Transverse colon (tissue), 4 donors: ENCODE data around the gene RBBP8NL. TPM values are rescaled to one million over a fixed set of nuclear protein-coding genes. Genes with fewer than 3 reads are reported as not detected.
A peak's percentile ranks its signal among the peaks of the same experiment; 100 is the strongest.

ENCODE experiments used
- DNase-seq: peaks from one replicate; pipeline ENCODE4 v3.0.0-alpha.2; 2019
- H3K27ac ChIP-seq, 4 donors: fragments of 200-600 bp; sonication (generic); 2 replicates each; pipeline ENCODE4 v1.5.1; 2016 to 2018; ENCODE audit warnings: inconsistent platforms in 4 of 4
- H3K27me3 ChIP-seq: fragments of 200-600 bp; sonication (generic); 2 replicates; pipeline ENCODE4 v1.5.1; 2017; ENCODE audit warnings: inconsistent platforms
- H3K36me3 ChIP-seq, 4 donors: fragments of 200-600 bp; sonication (generic); 2 replicates each; pipeline ENCODE4 v1.5.1; 2017 to 2019; ENCODE audit warnings: inconsistent platforms in 4 of 4
- H3K4me1 ChIP-seq, 4 donors: fragments of 200-600 bp; sonication (generic); 2 replicates each; pipeline ENCODE4 v1.5.1; 2017 to 2020; ENCODE audit warnings: inconsistent platforms in 4 of 4
- H3K4me3 ChIP-seq, 4 donors: fragments of 200-600 bp; sonication (generic); 1 replicate in 1 of 4; 2 replicates in 3 of 4; pipeline versions ENCODE4 v1.5.1 to v1.6.1; 2017 to 2019; ENCODE audit warnings: inconsistent platforms in 4 of 4
- H3K9me3 ChIP-seq, 2 donors: fragments of 200-600 bp; sonication (generic); 2 replicates each; pipeline ENCODE4 v1.5.1; 2017 to 2019; ENCODE audit warnings: inconsistent platforms in 2 of 2
- EP300 ChIP-seq: sonication (generic); formaldehyde crosslinking; IDR thresholded peaks from one replicate; pipeline ENCODE4 v1.6.1; 2017; ENCODE audit warnings: antibody characterized with exemption, low read depth
- POLR2A ChIP-seq: fragments of 450-650 bp; IDR thresholded peaks from one replicate; pipeline ENCODE4 v1.6.1; 2016; ENCODE audit warnings: antibody characterized with exemption, mild to moderate bottlenecking, moderate library complexity
- POLR2AphosphoS5 ChIP-seq, 3 donors: sonication (generic); formaldehyde crosslinking; IDR thresholded peaks; one replicate each; pipeline ENCODE4 v1.6.1; 2016; ENCODE audit warnings: antibody characterized with exemption in 3 of 3
- WGBS, 2 donors: methylation state at CpG; one replicate each; pipeline ENCODE4 v1.1.5; 2018; ENCODE audit warnings: low coverage in 1 of 2; 5-methylcytosine and 5-hydroxymethylcytosine counted together
- in situ Hi-C, 4 donors: fragments of 200-750 bp; cut with MboI; loops; one replicate each; pipeline versions ENCODE4 v1.15.0 to v1.15.1; 2017; ENCODE audit warnings: low sequenced_read_pairs in 3 of 4, low pct_ligation_motif_present in 1 of 4, low pct_unique_long_range_greater_than_20kb in 1 of 4
- intact Hi-C: fragments of 100-400 bp; cut with DNase I; formaldehyde crosslinking; loops from one replicate; pipeline ENCODE4 v1.15.1; 2023; ENCODE audit warnings: low total_unique reads
- total RNA-seq, 4 donors: library from RNA; depleted of rRNA; stranded (reverse); fragments of >200 nt; gene quantifications; one replicate each; pipeline ENCODE4 v1.1.0, GENCODE V29; 2016
- TF ChIP-seq, protein P1 (sequence below), 5 experiments: fragments of 200-600 bp in 3 of 5; fragments of 450-650 bp in 2 of 5; sonication (generic) in 3 of 5; IDR thresholded peaks; 1 replicate in 2 of 5; 2 replicates in 3 of 5; pipeline ENCODE4 v1.5.1; 2016 to 2017; ENCODE audit warnings: antibody characterized with exemption in 5 of 5, inconsistent platforms in 3 of 5, mild to moderate bottlenecking in 2 of 5, moderate library complexity in 1 of 5

The RBBP8NL gene
- total RNA-seq, 4 donors from 2014 or later: 0.75 to 9.4 (median 4.3) TPM

DNA sequence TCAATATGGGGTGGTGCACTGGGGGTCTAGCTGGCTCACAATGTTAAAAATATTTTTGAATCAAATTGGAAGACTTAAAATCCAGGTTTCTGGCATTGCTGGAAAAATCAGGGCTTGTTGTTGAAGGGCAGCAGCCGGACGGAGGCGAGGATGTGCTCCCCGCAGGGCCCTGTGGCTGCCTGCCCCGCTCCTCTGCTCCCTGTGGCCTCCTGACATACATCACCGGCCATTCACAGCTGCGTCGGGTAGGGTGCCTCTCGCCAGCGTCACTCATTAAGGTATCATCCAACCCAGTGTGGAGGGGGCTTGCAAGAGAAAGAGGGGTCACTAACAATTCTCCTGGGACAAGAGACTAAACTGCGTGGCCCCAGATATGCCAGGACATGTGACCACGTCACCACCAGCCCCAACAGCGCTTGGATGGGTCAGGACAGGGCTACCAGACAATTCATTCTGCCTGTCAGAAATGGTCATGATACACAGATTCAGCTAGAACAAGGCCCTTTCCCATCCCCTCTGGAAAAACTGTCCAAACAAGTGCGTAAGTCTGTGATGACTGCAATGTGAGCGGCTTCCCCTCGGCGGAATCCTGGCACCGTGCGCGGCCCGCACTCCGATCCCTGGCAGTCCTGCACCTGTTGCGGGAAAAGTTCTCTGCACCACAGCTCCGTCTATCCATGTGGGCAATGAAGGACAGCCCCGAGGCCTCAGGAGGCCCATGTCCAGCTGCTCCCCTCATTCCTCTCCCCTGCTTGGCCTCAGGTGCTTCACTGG, 36.5 kb upstream of the RBBP8NL start:
- H3K4me1 ChIP-seq: no peaks in the 10 kb centered on the region
- TF ChIP-seq, protein P1, sequence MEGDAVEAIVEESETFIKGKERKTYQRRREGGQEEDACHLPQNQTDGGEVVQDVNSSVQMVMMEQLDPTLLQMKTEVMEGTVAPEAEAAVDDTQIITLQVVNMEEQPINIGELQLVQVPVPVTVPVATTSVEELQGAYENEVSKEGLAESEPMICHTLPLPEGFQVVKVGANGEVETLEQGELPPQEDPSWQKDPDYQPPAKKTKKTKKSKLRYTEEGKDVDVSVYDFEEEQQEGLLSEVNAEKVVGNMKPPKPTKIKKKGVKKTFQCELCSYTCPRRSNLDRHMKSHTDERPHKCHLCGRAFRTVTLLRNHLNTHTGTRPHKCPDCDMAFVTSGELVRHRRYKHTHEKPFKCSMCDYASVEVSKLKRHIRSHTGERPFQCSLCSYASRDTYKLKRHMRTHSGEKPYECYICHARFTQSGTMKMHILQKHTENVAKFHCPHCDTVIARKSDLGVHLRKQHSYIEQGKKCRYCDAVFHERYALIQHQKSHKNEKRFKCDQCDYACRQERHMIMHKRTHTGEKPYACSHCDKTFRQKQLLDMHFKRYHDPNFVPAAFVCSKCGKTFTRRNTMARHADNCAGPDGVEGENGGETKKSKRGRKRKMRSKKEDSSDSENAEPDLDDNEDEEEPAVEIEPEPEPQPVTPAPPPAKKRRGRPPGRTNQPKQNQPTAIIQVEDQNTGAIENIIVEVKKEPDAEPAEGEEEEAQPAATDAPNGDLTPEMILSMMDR (IDR thresholded peaks at IDR 0.05): no peak
- TF ChIP-seq POLR2A: no peak
- H3K27me3 ChIP-seq: peaks cover 18% of the 10 kb centered on the region
- H3K27ac ChIP-seq: no peak overlapping the region
- no peak overlapping the region for H3K4me3 ChIP-seq
- H3K9me3 ChIP-seq: no peaks in the 10 kb centered on the region
- WGBS, 2 donors: 90% methylated on average over 25 of the region's 25 CpGs; no CpG with 5 or more reads in 1 of the 2 donors
- no peaks in the 10 kb centered on the region for H3K36me3 ChIP-seq
- intact Hi-C loops (no loop called here), in situ Hi-C loops (no loop called here)
- no peak for DNase-seq

DNA sequence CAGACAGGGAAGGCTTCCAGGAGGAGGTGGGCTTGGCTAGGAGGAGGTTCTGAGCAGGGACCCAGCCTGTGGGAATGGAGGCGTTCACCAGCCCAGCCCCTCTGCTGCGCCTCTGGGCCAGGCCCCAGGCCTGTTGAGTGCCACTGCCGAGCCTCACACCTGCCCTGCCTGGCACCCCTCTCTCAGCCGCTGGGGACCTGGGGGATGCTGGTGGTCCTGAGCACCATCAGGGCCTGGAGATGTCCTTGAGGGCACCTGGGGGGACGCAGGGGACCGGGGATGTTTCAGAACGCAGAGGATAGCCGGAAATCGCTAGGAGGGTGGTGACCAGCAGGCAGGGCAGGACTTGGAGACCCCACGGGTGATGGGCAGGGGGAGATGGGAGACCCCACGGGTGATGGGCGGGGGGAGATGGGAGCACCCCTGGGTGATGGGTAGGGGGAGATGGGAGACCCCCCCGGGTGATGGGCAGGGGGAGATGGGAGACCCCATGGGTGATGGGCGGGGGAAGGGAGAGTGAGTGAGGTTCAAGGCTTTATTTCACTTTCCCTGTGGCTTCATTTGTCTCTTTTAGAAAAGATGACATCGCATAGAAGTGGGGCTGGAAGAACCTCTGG, 35.7 kb upstream of the RBBP8NL start:
- intact Hi-C loops: no loop called here
- 65 to 71% methylated on average over 9 to 15 of the region's 15 CpGs for WGBS, 2 donors
- Histone ChIP-seq H3K9me3 (no peaks in the 10 kb centered on the region), H3K27me3 (peaks cover 12% of the 10 kb centered on the region), H3K36me3 (no peaks in the 10 kb centered on the region), H3K4me3 (no peak overlapping the region), H3K27ac (no peak overlapping the region), H3K4me1 (no peaks in the 10 kb centered on the region)
- in situ Hi-C loops: no loop called here
- no peak for DNase-seq
- TF ChIP-seq EP300 (no peak), POLR2AphosphoS5 (IDR thresholded peaks at IDR 0.05) (no peak), POLR2A (no peak)
- TF ChIP-seq, protein P1 (IDR thresholded peaks at IDR 0.05): no peak

DNA sequence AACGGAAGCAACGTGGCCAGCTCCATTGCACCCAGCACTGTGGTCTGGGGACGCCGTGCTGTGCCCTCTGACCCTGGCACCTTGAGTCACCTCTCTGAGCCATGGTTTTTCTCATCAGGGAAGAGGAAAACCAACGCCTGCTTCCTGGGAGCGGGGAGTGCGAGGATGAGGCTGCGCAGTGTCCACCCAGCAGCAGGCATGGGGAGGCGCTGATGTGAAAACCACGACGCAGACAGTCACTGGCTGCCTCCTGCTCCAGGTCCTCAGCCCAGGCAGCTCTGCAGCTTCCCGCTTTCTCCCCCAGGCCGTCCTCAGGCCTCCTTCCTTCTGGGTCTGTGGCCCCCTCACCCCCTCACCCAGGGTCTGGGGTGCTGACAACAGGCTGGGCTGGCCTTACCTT, 34.5 kb upstream of the RBBP8NL start:
- Histone ChIP-seq H3K27me3 (peaks cover 19% of the 10 kb centered on the region), H3K27ac (no peak overlapping the region), H3K36me3 (no peaks in the 10 kb centered on the region), H3K4me1 (no peaks in the 10 kb centered on the region), H3K4me3 (no peak overlapping the region), H3K9me3 (no peaks in the 10 kb centered on the region)
- intact Hi-C loops (no loop called here), in situ Hi-C loops (no loop called here)
- no peak for TF ChIP-seq POLR2A
- TF ChIP-seq, protein P1 (IDR thresholded peaks at IDR 0.05): no peak
- no peak for TF ChIP-seq POLR2AphosphoS5 (IDR thresholded peaks at IDR 0.05)
- TF ChIP-seq EP300: no peak
- WGBS, 2 donors: 85% methylated on average over 13 of the region's 13 CpGs; no CpG with 5 or more reads in 1 of the 2 donors
- DNase-seq: no peak

DNA sequence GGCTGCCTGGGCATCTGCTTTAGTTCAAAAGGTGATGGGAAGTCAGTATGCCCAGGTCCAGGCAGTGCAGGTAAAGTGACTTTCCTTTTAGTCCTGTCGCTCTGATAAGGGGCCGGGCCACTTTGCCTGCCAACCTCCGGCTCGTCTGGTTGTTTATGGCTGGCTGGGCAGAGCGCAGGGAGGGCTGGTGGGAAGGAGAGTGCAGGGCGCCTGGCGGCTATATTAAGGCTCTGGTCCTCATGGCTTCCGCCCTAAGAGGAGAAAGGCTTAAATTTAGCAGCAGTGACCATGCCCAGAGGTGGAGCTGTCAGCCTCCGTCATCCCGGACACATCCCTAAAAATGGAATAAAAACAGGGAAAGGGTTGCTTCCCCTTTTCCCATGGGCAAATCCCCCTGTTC, 33.8 kb upstream of the RBBP8NL start:
- Histone ChIP-seq H3K27me3 (peaks cover 19% of the 10 kb centered on the region), H3K4me1 (no peaks in the 10 kb centered on the region), H3K9me3 (no peaks in the 10 kb centered on the region), H3K27ac (no peak overlapping the region), H3K36me3 (no peaks in the 10 kb centered on the region), H3K4me3 (no peak overlapping the region)
- TF ChIP-seq POLR2A (no peak), POLR2AphosphoS5 (IDR thresholded peaks at IDR 0.05) (no peak), EP300 (no peak)
- TF ChIP-seq, protein P1 (IDR thresholded peaks at IDR 0.05): no peak
- WGBS, 2 donors: 41% methylated on average over 10 of the region's 10 CpGs; no CpG with 5 or more reads in 1 of the 2 donors
- peak; percentile 27 for DNase-seq
- in situ Hi-C loops: no loop called here
- intact Hi-C loops: no loop called here
